ENCODE results near the gene TTLL10. TPM values are rescaled to one million over a fixed set of nuclear protein-coding genes. Genes with fewer than 3 reads are reported as not detected.
A peak's percentile ranks its signal among the peaks of the same experiment; 100 is the strongest.

The TTLL10 gene
- polyA plus RNA-seq, 1 donor (not counting 4 experiments of a cell fraction or from before 2014, with no cell fraction given): not detected

DNA sequence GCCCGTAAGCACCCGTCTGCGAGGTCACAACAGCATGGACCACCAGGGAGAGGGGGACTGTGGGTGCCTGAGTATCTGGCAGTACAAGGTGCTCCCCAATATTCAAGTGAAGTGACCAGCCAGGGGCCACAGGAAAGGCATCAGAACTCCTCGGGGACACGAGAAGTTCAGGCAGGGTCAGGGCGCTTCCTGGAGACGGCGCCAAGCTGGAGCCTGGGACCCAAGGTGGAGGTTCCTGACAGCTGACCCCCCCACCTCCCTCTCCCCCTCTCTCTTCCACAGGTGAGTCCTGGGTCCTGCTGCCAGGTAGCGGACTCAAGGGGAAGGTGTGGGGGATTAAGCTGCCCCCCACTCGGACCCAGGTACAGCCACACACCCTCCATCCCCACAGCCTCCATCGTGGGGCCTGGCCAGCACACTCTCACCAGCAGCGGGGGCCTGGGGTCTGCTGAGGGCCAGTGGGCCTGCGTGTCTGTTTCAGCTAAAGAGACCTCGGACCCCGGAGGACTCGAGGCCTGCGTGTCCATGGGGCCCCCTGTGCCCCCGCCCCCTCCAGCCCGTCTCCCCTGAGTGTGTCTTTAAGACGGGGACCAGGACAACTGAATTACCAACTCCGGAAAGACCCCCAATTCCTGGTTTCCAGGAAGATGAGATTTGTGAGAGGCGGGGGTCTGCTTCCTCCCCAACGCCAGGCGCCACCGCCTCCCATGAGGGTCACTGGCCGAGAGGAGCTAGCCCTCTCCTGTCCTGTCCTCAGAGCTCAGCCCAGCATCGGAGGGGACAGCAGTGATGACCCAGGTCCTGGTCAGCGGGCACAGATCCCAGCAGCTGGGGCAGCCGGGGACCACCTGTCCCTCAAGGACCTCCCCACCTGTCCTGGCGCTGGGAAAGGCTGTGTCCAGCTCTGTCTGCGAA, 26.5 kb downstream of the TTLL10 start:
- Histone ChIP-seq H3K4me1 (ENCODE audit: control insufficient read depth, extremely low read depth, insufficient read depth, low read length) (peaks cover 3% of the 10 kb centered on the region), H3K27ac (ENCODE audit: control insufficient read depth, insufficient read depth, low read length) (no peak overlapping the region), H2AFZ (ENCODE audit: control insufficient read depth, low read length) (no peak overlapping the region), H3K9me1 (ENCODE audit: control insufficient read depth, extremely low read depth, insufficient read depth, low read length) (no peaks in the 10 kb centered on the region), H3K9ac (ENCODE audit: control insufficient read depth, extremely low read depth, insufficient read depth, low read length) (no peak overlapping the region), H3K4me3 (ENCODE audit: control insufficient read depth in 2 of 3, extremely low read depth in 1 of 3, insufficient read depth in 2 of 3, low read depth in 1 of 3, low read length in 3 of 3) (no peak overlapping the region), H3K79me2 (ENCODE audit: control insufficient read depth, insufficient read depth, low read length) (no peaks in the 10 kb centered on the region), H3K9me3 (ENCODE audit: control insufficient read depth, low read depth, low read length) (no peaks in the 10 kb centered on the region), H3K27me3 (ENCODE audit: control insufficient read depth, extremely low read depth, insufficient read depth, low read length) (peaks cover 19% of the 10 kb centered on the region), H3K36me3 (ENCODE audit: control insufficient read depth in 2 of 2, extremely low read depth in 1 of 2, insufficient read depth in 2 of 2, low read length in 2 of 2) (no peaks in the 10 kb centered on the region), H3K4me2 (ENCODE audit: control insufficient read depth, extremely low read depth, insufficient read depth, low read depth, low read length) (no peak overlapping the region), H4K20me1 (ENCODE audit: control insufficient read depth, extremely low read depth, insufficient read depth, low read length) (no peaks in the 10 kb centered on the region)
- FAIRE-seq: no peak
- no peak for TF ChIP-seq EZH2 (IDR thresholded peaks at IDR 0.05; ENCODE audit: low read length)
- TF ChIP-seq, protein P1, sequence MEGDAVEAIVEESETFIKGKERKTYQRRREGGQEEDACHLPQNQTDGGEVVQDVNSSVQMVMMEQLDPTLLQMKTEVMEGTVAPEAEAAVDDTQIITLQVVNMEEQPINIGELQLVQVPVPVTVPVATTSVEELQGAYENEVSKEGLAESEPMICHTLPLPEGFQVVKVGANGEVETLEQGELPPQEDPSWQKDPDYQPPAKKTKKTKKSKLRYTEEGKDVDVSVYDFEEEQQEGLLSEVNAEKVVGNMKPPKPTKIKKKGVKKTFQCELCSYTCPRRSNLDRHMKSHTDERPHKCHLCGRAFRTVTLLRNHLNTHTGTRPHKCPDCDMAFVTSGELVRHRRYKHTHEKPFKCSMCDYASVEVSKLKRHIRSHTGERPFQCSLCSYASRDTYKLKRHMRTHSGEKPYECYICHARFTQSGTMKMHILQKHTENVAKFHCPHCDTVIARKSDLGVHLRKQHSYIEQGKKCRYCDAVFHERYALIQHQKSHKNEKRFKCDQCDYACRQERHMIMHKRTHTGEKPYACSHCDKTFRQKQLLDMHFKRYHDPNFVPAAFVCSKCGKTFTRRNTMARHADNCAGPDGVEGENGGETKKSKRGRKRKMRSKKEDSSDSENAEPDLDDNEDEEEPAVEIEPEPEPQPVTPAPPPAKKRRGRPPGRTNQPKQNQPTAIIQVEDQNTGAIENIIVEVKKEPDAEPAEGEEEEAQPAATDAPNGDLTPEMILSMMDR (optimal IDR thresholded peaks at IDR 0.05 in 1 of 3, IDR thresholded peaks at IDR 0.05 in 1 of 3, conservative IDR thresholded peaks at IDR 0.05 in 1 of 3; ENCODE audit: extremely low read depth in 1 of 3, insufficient read depth in 2 of 3, low read length in 3 of 3): no peak
- DNase-seq (ENCODE audit: low read depth, low spot score): no peak
- dilution Hi-C loops (cut with MboI; ENCODE audit: extremely low pct_ligation_motif_present, low sequenced_read_pairs): no loop called here

DNA sequence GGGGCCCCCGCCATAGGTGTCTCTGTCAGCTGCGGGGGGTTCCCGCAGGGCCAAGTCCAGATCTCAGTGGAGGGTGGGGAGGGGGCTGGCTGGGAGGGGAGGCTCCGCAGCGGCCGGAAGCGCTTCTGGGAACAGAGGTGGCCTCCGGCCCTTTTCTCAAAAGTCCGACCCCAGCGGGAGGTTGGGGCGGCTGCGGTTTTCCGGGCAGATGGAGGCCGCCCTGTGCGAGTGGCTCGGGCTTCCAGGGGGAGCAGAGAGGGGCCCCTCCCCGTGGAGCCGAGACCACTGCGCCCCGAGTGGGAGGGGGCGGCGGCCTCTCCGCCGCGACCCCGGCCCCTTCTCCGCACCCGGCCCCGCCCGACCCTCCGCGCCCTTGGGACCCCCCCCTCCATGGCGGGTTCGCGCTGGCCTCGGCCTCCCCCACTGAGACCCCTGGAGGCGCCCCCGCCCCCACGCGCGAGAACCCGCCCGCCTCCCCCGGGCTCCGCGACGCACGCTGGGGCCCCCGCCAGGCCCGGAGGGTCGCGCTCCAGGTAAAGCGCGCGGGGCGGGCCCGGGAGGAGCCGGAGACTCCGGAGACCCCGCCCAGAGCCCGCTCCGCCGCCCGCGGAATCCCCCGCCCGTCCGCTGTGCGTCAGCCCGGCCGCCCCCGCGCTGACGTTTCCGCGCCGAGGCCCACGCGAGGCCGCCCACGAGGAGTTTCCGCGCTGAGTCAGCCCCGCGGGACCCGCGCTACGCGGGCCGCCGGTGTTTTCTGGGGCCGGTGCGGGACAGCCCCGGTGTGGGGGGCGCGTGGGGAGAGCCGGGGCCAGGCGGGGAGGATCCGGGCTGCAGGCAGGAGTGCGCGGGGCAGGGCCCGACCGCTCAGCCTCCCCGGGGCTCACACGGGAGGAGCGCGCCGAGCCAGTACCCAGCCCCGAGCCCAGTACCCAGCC, 27.5 kb downstream of the TTLL10 start:
- H3K79me2 ChIP-seq (ENCODE audit: control insufficient read depth, insufficient read depth, low read length): no peaks in the 10 kb centered on the region
- FAIRE-seq: no peak
- no peaks in the 10 kb centered on the region for H3K9me1 ChIP-seq (ENCODE audit: control insufficient read depth, extremely low read depth, insufficient read depth, low read length)
- peaks cover 29% of the 10 kb centered on the region for H3K27me3 ChIP-seq (ENCODE audit: control insufficient read depth, extremely low read depth, insufficient read depth, low read length)
- peaks cover 3% of the 10 kb centered on the region for H3K4me1 ChIP-seq (ENCODE audit: control insufficient read depth, extremely low read depth, insufficient read depth, low read length)
- H3K9me3 ChIP-seq (ENCODE audit: control insufficient read depth, low read depth, low read length): no peaks in the 10 kb centered on the region
- H3K27ac ChIP-seq (ENCODE audit: control insufficient read depth, insufficient read depth, low read length): no peak overlapping the region
- no peak for DNase-seq (ENCODE audit: low read depth, low spot score)
- H3K9ac ChIP-seq (ENCODE audit: control insufficient read depth, extremely low read depth, insufficient read depth, low read length): peak overlapping the region; percentile 37
- no peak overlapping the region for H2AFZ ChIP-seq (ENCODE audit: control insufficient read depth, low read length)
- H3K36me3 ChIP-seq (ENCODE audit: control insufficient read depth in 2 of 2, extremely low read depth in 1 of 2, insufficient read depth in 2 of 2, low read length in 2 of 2): no peaks in the 10 kb centered on the region
- H4K20me1 ChIP-seq (ENCODE audit: control insufficient read depth, extremely low read depth, insufficient read depth, low read length): no peaks in the 10 kb centered on the region
- dilution Hi-C loops (cut with MboI; ENCODE audit: extremely low pct_ligation_motif_present, low sequenced_read_pairs): no loop called here
- peak overlapping the region in 2 of 3 experiments; percentile 22 to 33 for H3K4me3 ChIP-seq (ENCODE audit: control insufficient read depth in 2 of 3, extremely low read depth in 1 of 3, insufficient read depth in 2 of 3, low read depth in 1 of 3, low read length in 3 of 3)
- H3K4me2 ChIP-seq (ENCODE audit: control insufficient read depth, extremely low read depth, insufficient read depth, low read depth, low read length): peak overlapping the region; percentile 48
- TF ChIP-seq EZH2 (IDR thresholded peaks at IDR 0.05; ENCODE audit: low read length): no peak
- TF ChIP-seq, protein P1 (optimal IDR thresholded peaks at IDR 0.05 in 1 of 3, IDR thresholded peaks at IDR 0.05 in 1 of 3, conservative IDR thresholded peaks at IDR 0.05 in 1 of 3; ENCODE audit: extremely low read depth in 1 of 3, insufficient read depth in 2 of 3, low read length in 3 of 3): no peak

Data from keratinocyte (primary cell).